Mesenchymal stem cell (in vitro differentiated cells and primary cell): ENCODE results near the gene LPO.

ENCODE experiments used
- DNase-seq: peaks from one replicate; pipeline ENCODE4 v3.0.0-alpha.2; 2013
- H2AFZ ChIP-seq: one replicate; pipeline ENCODE4 v1.6.1; 2013; ENCODE audit warnings: low read depth, mild to moderate bottlenecking, control low read depth, inconsistent platforms, low read length, moderate library complexity
- H2AK5ac ChIP-seq: 2 replicates; pipeline ENCODE4 v1.6.1; 2013; ENCODE audit warnings: low read length, moderate library complexity, mild to moderate bottlenecking, inconsistent platforms; ENCODE audit not compliant: severe bottlenecking
- H2BK120ac ChIP-seq: one replicate; pipeline ENCODE4 v1.6.1; 2013; ENCODE audit warnings: low read depth, mild to moderate bottlenecking, inconsistent platforms, low read length, moderate library complexity
- H2BK12ac ChIP-seq, 2 experiments: one replicate each; pipeline ENCODE4 v1.6.1; 2013; ENCODE audit warnings: inconsistent platforms in 2 of 2, low read length in 2 of 2, mild to moderate bottlenecking in 2 of 2, moderate library complexity in 2 of 2, control low read depth in 1 of 2
- H2BK15ac ChIP-seq: one replicate; pipeline ENCODE4 v1.6.1; 2013; ENCODE audit warnings: mild to moderate bottlenecking, low read depth, inconsistent platforms; ENCODE audit not compliant: poor library complexity, severe bottlenecking
- H2BK5ac ChIP-seq: 2 replicates; pipeline ENCODE4 v1.6.1; 2013; ENCODE audit warnings: low read depth, mild to moderate bottlenecking, low read length, control low read depth, inconsistent platforms; ENCODE audit not compliant: poor library complexity, severe bottlenecking
- H3K14ac ChIP-seq, 2 experiments: one replicate each; pipeline ENCODE4 v1.6.1; 2013; ENCODE audit warnings: inconsistent platforms in 2 of 2, low read length in 2 of 2, control low read depth in 1 of 2, mild to moderate bottlenecking in 1 of 2, moderate library complexity in 1 of 2
- H3K18ac ChIP-seq, 2 experiments: one replicate each; pipeline ENCODE4 v1.6.1; 2013; ENCODE audit warnings: inconsistent platforms in 2 of 2, low read length in 2 of 2, control low read depth in 1 of 2, low read depth in 1 of 2, mild to moderate bottlenecking in 1 of 2
- H3K23ac ChIP-seq, 2 experiments: one replicate each; pipeline ENCODE4 v1.6.1; 2013; ENCODE audit warnings: inconsistent platforms in 2 of 2, low read length in 2 of 2, mild to moderate bottlenecking in 2 of 2, moderate library complexity in 2 of 2, control low read depth in 1 of 2
- H3K27ac ChIP-seq: 2 replicates; pipeline ENCODE4 v1.5.1; 2013; ENCODE audit warnings: mild to moderate bottlenecking, moderate library complexity, low read length, control low read depth, inconsistent platforms; ENCODE audit not compliant: poor library complexity, severe bottlenecking
- H3K27me3 ChIP-seq, 2 experiments: 2 replicates each; pipeline versions ENCODE4 v1.6.1 to v1.7.0; 2013; ENCODE audit warnings: low read length in 2 of 2, mild to moderate bottlenecking in 2 of 2, moderate library complexity in 2 of 2, control low read depth in 1 of 2, inconsistent platforms in 1 of 2; ENCODE audit not compliant: control insufficient read depth in 1 of 2, insufficient read depth in 1 of 2
- H3K36me3 ChIP-seq, 2 experiments: 2 replicates each; pipeline versions ENCODE4 v1.6.1 to v1.7.0; 2013; ENCODE audit warnings: low read length in 2 of 2, control low read depth in 1 of 2, inconsistent platforms in 1 of 2, low read depth in 1 of 2, mild to moderate bottlenecking in 1 of 2; ENCODE audit not compliant: insufficient read depth in 2 of 2, control insufficient read depth in 1 of 2
- H3K4ac ChIP-seq, 2 experiments: one replicate each; pipeline ENCODE4 v1.6.1; 2013; ENCODE audit warnings: inconsistent platforms in 2 of 2, low read length in 2 of 2, mild to moderate bottlenecking in 2 of 2, moderate library complexity in 2 of 2, control low read depth in 1 of 2, low read depth in 1 of 2
- H3K4me1 ChIP-seq: 2 replicates; pipeline ENCODE4 v1.6.1; 2013; ENCODE audit warnings: low read depth, low read length, control low read depth; ENCODE audit not compliant: control insufficient read depth, insufficient read depth
- H3K4me2 ChIP-seq: 2 replicates; pipeline ENCODE4 v1.6.1; 2013; ENCODE audit warnings: low read length, mild to moderate bottlenecking, inconsistent platforms; ENCODE audit not compliant: poor library complexity, severe bottlenecking
- H3K4me3 ChIP-seq, 2 experiments: 2 replicates each; pipeline versions ENCODE4 v1.5.1 to v1.7.0; 2013; ENCODE audit warnings: low read length in 2 of 2, mild to moderate bottlenecking in 2 of 2, control low read depth in 1 of 2, low read depth in 1 of 2; ENCODE audit not compliant: insufficient read depth in 1 of 2
- H3K79me1 ChIP-seq: replicated peaks from 2 replicates; pipeline ENCODE4 v1.6.1; 2013; ENCODE audit warnings: mild to moderate bottlenecking, control low read depth, low read length, inconsistent platforms; ENCODE audit not compliant: poor library complexity, severe bottlenecking
- H3K9ac ChIP-seq: 2 replicates; pipeline ENCODE4 v1.7.0; 2013; ENCODE audit warnings: mild to moderate bottlenecking, low read length, moderate library complexity
- H3K9me3 ChIP-seq: 2 replicates; pipeline ENCODE4 v1.7.0; 2013; ENCODE audit warnings: mild to moderate bottlenecking, low read length; ENCODE audit not compliant: control insufficient read depth
- H4K8ac ChIP-seq: one replicate; pipeline ENCODE4 v1.6.1; 2013; ENCODE audit warnings: inconsistent platforms, mild to moderate bottlenecking, low read length, moderate library complexity
- H4K91ac ChIP-seq: one replicate; pipeline ENCODE4 v1.6.1; 2013; ENCODE audit warnings: mild to moderate bottlenecking, low read length, inconsistent platforms
- WGBS: methylation state at CpG from one replicate; pipeline ENCODE4 v1.1.7; 2013; ENCODE audit warnings: mixed read lengths; 5-methylcytosine and 5-hydroxymethylcytosine counted together

The LPO gene

DNA sequence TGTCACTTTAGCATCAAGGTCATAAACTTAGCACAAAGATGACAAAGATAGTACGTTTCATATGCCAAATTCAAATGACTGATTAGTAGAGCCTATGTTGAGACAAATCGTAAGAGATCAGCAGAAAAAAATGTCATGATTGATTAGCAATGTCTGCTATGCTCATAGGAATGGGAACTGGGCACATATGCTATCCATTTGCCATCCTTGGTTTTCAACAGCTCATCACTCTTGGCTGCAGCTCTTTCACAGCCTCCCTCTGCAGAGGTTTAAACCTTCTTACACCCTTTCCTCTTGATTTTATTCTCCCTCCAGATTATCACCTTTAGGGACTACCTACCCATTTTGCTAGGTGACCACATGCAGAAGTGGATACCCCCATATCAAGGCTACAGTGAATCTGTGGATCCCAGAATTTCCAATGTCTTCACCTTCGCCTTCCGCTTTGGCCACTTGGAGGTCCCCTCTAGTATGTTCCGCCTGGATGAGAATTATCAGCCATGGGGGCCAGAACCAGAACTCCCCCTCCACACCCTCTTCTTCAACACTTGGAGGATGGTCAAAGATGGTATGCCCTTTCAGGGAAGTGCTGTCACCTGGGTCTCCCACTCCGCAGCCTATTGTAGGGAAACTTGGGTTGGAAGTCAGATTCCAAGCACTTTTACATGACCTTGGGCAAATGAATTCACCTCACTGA lies 26.2 kb downstream of the LPO start:
- H3K4me2 ChIP-seq = no peak overlapping the region
- no peak overlapping the region for H4K91ac ChIP-seq
- no peak overlapping the region for H2AFZ ChIP-seq
- H3K4me3 ChIP-seq = no peak overlapping the region
- H3K23ac ChIP-seq = no peak overlapping the region
- H3K36me3 ChIP-seq = no peaks in the 10 kb centered on the region
- no peak overlapping the region for H3K27ac ChIP-seq
- H2BK15ac ChIP-seq = no peak overlapping the region
- H3K14ac ChIP-seq = no peak overlapping the region
- no peaks in the 10 kb centered on the region for H3K4me1 ChIP-seq
- WGBS = 77% methylated on average over 5 of the region's 6 CpGs
- H2BK12ac ChIP-seq = no peak overlapping the region
- H2BK120ac ChIP-seq = no peak overlapping the region
- H3K27me3 ChIP-seq = peaks cover 32 to 68% of the 10 kb centered on the region in 2 experiments
- no peaks in the 10 kb centered on the region for H3K79me1 ChIP-seq
- no peak overlapping the region for H4K8ac ChIP-seq
- H3K4ac ChIP-seq = no peak overlapping the region
- no peaks in the 10 kb centered on the region for H3K9me3 ChIP-seq
- no peak overlapping the region for H2AK5ac ChIP-seq
- H3K18ac ChIP-seq = no peak overlapping the region
- H2BK5ac ChIP-seq = no peak overlapping the region
- H3K9ac ChIP-seq = no peak overlapping the region
- no peak for DNase-seq

DNA sequence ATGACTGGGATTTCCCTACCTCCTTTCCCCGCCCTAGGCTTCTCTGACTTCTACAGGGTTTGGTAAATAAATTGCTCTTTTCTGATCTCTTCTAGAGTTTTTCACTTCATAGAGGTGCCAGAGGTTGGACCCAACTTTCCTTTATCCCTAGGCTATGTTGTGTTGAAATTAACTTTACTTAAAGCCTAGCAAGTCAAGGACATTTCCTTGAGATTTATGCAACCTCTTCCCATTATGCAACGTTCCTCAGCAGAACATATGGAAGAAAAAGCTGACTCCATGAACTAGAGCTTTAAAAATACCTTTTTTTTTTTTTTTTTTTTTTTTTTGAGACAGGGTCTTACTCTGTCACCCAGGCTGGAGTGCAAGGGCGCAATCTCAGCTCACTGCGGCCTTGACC lies 26.9 kb downstream of the LPO start:
- Histone ChIP-seq H3K4me3 (no peak overlapping the region), H2BK5ac (no peak overlapping the region), H2BK120ac (no peak overlapping the region), H3K4me2 (no peak overlapping the region), H3K9ac (no peak overlapping the region), H4K91ac (no peak overlapping the region), H4K8ac (no peak overlapping the region), H2BK12ac (no peak overlapping the region), H3K27ac (no peak overlapping the region), H3K14ac (no peak overlapping the region), H3K4me1 (no peaks in the 10 kb centered on the region), H3K36me3 (no peaks in the 10 kb centered on the region), H3K18ac (no peak overlapping the region), H3K23ac (no peak overlapping the region), H3K9me3 (no peaks in the 10 kb centered on the region), H3K79me1 (no peaks in the 10 kb centered on the region), H3K4ac (no peak overlapping the region), H2AK5ac (no peak overlapping the region), H2BK15ac (no peak overlapping the region), H3K27me3 (peaks cover 34 to 70% of the 10 kb centered on the region in 2 experiments), H2AFZ (no peak overlapping the region)
- WGBS = 68% methylated on average over 3 of the region's 4 CpGs
- no peak for DNase-seq

DNA sequence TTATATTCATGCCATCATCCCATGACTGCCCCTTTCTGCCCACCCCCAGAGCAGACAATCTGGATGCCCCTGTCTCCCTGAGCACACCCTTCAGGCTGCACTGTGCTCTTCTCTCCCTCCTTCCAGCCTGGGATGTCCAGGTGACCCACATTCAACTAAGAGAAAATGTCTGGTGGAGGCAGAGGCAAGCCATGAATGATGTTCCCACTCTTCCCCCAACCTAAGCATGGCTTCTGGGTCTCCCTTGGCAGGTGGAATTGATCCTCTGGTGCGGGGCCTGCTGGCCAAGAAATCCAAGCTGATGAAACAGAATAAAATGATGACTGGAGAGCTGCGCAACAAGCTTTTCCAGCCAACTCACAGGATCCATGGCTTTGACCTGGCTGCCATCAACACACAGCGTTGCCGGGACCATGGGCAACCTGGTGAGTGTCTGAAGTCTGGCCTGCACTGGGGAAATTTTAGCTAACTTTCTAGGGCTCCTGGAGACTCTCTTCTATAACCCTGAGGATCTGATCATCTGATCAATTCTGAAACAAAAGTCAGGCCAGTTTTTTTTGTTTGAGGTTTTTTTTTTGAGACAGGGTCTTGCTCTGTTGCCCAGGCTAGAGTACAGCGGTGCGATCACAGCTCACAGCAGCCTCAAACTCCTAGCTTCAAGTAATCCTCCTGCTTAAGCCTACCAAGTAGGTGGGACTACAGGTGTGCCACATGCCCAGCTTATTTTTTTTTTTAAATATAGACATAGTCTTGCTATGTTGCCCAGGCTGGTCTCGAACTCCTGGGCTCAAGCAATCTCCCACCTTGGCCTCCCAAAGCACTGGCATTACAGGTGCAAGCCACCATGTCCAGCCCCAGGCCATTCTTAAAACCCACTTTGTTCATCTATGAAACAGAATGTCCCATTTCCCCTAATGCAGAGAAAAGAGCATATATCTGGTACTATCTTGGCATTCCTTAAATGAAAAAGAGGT lies 27.8 kb downstream of the LPO start:
- 85% methylated on average over 7 of the region's 7 CpGs for WGBS
- Histone ChIP-seq H3K27ac (no peak overlapping the region), H3K18ac (no peak overlapping the region)

More for the DNA sequence above, 27.8 kb downstream of the LPO start:
- Histone ChIP-seq H3K4me2 (no peak overlapping the region), H3K9me3 (no peaks in the 10 kb centered on the region), H3K36me3 (no peaks in the 10 kb centered on the region), H3K9ac (no peak overlapping the region), H2BK12ac (no peak overlapping the region), H3K4me3 (no peak overlapping the region), H3K4ac (no peak overlapping the region), H2BK15ac (no peak overlapping the region), H4K8ac (no peak overlapping the region), H4K91ac (no peak overlapping the region), H3K4me1 (no peaks in the 10 kb centered on the region), H3K79me1 (no peaks in the 10 kb centered on the region), H3K27me3 (peaks cover 39 to 66% of the 10 kb centered on the region in 2 experiments), H2BK5ac (no peak overlapping the region), H3K23ac (no peak overlapping the region), H2AK5ac (no peak overlapping the region), H2BK120ac (no peak overlapping the region), H2AFZ (no peak overlapping the region), H3K14ac (no peak overlapping the region)
- DNase-seq = no peak
